GM12873 (cell line): ENCODE results near the gene SLC9A3.

ENCODE experiments used
- TF ChIP-seq, protein P1 (sequence below): IDR thresholded peaks from 2 replicates; pipeline ENCODE4 v1.5.1; 2012; ENCODE audit warnings: low read depth, mild to moderate bottlenecking, moderate library complexity, low read length, control low read depth; ENCODE audit not compliant: insufficient read depth; ENCODE audit errors: missing control alignments

The SLC9A3 gene

DNA sequence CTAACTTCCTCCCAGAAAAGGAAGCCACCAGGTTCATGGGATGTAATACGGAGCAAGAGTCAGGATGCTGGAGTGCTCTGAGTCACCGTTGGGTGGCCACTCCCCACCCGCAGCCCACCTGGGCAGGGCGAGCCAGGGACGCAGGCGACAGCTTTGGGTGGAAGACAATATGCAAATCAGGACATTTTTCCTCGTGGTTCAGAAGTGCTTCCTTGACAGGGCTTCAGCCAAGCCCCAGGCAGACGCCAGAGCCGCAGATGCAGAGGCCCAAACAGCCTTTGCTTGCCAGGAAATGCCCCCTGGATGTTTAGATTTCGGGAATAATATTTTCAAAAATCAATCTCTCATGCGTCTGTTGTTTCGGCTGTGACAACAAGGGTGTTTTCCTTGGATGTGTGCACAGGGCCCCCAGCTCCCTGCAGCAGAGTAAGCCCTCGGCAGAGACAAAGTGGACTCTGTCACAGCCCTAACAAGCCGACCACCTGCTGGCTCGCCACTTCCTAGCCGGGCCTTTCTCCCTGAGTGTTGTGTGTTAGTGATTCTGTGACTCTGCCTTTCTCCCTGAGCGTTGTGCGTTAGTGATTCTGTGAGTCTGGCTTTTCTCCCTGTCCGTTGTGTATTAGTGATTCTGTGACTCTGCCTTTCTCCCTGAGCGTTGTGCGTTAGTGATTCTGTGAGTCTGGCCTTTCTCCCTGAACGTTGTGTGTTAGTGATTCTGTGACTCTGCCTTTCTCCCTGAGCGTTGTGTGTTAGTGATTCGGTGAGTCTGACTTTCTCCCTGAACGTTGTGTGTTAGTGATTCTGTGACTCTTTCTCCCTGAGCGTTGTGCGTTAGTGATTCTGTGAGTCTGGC, 11.8 kb upstream of the SLC9A3 start:
- TF ChIP-seq, protein P1, sequence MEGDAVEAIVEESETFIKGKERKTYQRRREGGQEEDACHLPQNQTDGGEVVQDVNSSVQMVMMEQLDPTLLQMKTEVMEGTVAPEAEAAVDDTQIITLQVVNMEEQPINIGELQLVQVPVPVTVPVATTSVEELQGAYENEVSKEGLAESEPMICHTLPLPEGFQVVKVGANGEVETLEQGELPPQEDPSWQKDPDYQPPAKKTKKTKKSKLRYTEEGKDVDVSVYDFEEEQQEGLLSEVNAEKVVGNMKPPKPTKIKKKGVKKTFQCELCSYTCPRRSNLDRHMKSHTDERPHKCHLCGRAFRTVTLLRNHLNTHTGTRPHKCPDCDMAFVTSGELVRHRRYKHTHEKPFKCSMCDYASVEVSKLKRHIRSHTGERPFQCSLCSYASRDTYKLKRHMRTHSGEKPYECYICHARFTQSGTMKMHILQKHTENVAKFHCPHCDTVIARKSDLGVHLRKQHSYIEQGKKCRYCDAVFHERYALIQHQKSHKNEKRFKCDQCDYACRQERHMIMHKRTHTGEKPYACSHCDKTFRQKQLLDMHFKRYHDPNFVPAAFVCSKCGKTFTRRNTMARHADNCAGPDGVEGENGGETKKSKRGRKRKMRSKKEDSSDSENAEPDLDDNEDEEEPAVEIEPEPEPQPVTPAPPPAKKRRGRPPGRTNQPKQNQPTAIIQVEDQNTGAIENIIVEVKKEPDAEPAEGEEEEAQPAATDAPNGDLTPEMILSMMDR = no peak

DNA sequence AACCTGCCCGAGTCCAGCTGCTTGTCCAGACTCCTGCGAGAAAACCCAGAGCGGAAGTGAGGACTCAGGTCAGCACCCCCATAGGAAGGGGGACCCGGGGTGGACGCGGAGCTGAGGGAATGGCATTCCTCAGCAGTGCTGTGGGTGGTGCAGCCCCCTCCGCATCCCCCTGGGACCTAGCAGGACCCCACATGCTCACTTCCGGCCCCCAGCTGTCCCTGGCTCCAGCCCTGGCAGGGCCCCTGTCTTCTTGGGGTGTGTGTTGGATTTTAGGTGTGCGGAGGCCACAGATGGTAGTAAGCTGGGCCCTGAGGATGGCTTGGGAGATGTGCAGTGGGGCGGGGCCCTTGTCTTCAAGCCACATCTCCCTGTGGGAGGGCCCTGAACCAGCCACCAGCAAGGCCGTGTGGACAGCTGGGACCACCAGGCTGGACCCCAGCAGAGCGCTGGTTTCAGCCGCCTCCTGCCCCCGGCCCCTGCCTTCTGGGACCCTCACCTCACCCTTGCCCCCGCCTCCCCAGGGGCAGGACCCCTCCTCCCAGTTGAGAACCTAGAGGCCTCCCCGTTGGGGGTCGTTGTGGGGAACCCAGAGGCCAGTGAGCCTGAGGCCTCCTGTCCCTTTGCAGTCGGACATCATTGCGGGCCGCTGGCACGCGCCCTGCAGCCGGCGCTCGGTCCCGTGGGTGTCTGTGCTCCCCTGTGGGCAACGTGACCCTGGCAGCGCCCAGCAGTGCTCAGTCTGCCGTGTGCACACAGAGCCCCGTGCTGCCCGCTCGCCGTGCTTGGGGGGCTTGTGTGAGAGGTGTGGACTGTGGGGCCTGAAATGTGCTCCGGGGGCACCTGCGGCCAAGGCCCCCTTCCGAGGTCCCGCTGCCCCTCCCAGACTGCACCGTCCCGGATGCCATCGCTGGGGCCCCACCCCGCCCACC, 10.8 kb upstream of the SLC9A3 start:
- TF ChIP-seq, protein P1 = no peak

DNA sequence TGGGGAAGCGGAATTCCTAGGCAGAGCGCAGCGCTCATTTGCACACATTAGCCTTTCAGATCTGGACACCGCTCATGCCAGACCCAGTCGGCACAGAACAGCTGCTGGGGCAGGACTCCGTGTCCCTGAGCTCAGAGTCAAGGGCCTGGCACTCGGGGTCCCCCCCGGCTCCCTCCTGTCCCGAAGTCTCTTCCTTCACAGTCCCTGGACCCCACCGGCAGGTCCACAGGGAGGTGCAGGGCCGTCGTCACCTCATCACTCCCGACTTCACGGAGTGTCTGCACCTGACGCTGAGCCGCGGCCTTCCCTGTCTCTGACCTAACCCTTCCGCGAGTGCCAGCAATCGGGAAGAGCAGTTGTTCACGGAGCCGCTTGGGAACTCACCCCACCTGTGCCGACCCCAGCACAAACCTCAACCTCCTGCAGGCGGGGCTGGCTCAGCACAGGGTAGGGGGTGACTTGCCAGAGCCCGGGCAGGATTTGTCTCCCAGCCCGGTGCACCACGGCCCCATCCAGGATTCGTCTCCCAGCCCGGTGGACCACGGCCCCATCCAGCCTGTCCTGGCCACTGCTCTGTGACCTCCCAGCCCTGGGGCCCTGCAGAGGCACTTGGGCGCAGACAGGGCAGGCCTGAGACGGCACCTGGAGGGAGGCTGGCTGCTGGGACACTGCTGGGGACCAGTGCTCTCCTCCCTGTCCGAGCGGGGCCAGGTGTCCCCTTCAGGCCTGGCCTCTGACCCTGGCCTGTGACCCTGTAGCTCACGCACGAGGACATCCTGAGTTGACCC, 9.9 kb upstream of the SLC9A3 start:
- TF ChIP-seq, protein P1 = no peak

DNA sequence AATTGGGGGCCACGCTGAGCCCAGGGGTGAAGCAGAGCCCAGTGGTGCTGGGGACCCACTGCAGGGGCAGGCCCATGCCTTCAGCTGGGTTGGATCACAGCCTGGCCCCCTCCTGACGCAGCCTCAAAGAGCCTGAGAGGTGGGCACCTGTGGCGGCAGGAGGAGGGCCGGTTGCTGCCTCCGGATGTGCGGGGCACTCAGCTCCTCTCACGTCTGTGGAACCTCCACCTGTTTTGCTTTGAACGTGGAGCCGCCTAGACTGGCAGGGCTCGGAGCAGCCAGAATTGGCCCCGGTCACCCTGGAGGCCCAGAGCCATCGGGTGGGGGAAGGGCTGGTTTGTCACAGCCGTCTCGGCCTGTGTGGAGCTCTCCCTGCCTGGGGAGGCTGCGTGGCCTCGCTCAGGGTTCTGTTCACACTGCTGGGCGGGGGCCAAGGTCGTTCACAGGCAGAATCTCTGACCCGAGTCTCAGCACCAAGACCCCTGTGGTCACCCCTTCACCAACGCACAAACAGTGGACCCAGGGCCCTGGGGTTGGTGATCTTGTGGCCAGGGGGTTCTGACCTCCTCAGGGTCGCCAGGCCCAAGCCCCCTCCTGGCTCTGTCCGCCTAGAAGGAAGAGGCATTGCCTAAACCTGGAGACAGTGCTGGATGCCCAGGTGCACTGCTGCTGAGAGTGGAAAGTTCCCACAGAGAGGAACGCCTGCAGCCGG, 9.2 kb upstream of the SLC9A3 start:
- TF ChIP-seq, protein P1 = no peak

DNA sequence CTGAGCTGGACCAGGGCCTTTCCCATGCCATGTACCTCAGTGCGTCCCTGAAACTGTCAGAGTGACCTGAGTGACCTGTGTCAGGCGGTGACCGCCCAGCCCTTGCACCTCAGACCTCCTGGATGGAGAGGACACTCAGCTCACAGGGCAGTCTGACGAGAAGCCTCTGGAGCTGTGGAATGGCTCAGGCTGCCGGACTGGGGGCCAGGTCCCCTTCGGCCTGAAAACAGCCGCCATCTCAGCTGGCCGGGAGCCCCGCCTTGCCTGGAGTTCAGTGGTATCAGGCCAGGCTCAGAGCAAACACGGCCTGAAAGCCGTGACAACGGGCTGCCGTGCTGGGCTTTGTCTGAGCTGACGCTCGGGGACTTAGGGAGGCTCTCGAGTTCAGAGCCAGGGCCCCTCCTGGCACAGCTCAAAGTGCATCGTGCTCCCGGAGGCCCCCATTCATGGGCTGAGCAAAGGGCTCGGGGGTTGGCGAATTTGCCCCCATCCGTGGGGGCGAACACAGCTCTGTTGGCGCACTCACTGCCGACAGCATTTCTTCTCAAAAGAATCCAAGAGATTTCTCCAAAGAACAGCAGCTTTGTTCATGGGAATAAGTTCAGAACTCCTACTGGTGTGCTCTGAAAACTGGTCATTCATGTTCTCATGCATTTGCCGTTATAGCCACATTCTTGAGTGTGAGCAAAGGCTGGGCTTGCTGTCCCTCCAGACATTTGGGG, 8.4 kb upstream of the SLC9A3 start:
- TF ChIP-seq, protein P1 = no peak

DNA sequence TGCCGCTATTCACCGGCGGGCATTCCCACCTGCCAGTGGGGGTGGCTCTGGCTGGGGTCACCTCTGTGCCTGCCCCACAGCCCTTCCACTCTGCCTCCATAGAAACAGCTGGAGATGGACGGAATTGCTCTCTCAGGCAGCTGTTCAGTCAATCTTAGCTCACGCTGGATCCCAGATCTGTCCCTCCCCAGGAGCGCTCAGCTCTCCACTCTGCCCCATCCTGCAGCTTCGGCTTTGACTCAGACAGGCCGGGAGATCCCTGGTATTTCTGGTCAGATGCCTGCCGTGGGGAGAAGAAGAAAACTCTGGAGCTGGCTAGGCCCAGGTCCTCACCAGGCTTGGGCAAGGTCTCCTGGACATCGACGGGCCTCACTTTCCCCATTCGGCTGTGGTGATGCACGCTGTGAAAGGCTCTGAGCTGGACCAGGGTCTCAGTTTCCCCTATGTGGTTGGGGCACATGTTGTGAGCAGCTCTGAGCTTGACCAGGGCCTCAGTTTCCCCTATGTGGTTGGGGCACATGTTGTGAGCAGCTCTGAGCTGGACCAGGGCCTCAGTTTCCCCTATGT, 7.6 kb upstream of the SLC9A3 start:
- TF ChIP-seq, protein P1 = no peak
